WTC11 (cell line): ENCODE results near the gene RBM39. TPM values are rescaled to one million over a fixed set of nuclear protein-coding genes. Genes with fewer than 3 reads are reported as not detected.

Source experiments
- ATAC-seq: fragments of 200-7000 bp; cut with Tn5 transposase; 2 replicates; pipeline ENCODE4 v1.10.0; 2021; ENCODE audit warnings: mild to moderate bottlenecking, moderate library complexity
- CTCF ChIA-PET: fragments of 300-600 bp; sonication (Branson Sonifier 250); formaldehyde crosslinking; loops from one replicate; lab custom pipeline; 2021; ENCODE audit warnings: antibody characterized with exemption; lab: Charles Lee
- POLR2A ChIA-PET: fragments of 350-600 bp; sonication (Branson Sonifier 250); formaldehyde crosslinking; loops from one replicate; lab custom pipeline; 2021; ENCODE audit warnings: antibody characterized with exemption; lab: Charles Lee
- DNase-seq: peaks from one replicate; pipeline ENCODE4 v3.0.0; 2021; ENCODE audit warnings: low spot score
- H3K27ac Mint-ChIP-seq: 2 replicates; pipeline ENCODE4 v1.8.0; 2021; ENCODE audit warnings: mixed read lengths
- H3K27me3 Mint-ChIP-seq: 2 replicates; pipeline ENCODE4 v1.8.0; 2021; ENCODE audit warnings: low read depth, mild to moderate bottlenecking, moderate library complexity, mixed read lengths
- H3K36me3 Mint-ChIP-seq: 2 replicates; pipeline ENCODE4 v1.8.0; 2021; ENCODE audit warnings: mixed read lengths
- H3K4me1 Mint-ChIP-seq: 2 replicates; pipeline ENCODE4 v1.8.0; 2022; ENCODE audit warnings: mixed read lengths
- H3K4me3 Mint-ChIP-seq: 2 replicates; pipeline ENCODE4 v1.8.0; 2021; ENCODE audit warnings: mild to moderate bottlenecking, moderate library complexity, mixed read lengths
- H3K9me3 Mint-ChIP-seq: 2 replicates; pipeline ENCODE4 v1.8.0; 2021; ENCODE audit warnings: mixed read lengths
- AFF4 ChIP-seq: sonication (generic); formaldehyde crosslinking; IDR thresholded peaks from 2 replicates; pipeline ENCODE4 v1.8.1; 2023; ENCODE audit warnings: mild to moderate bottlenecking, missing genetic modification reagents, borderline replicate concordance
- AR ChIP-seq: fragments of 250-450 bp; sonication (Bioruptor Pico); IDR thresholded peaks from 2 replicates; pipeline ENCODE4 v1.9.0; 2021; ENCODE audit warnings: mild to moderate bottlenecking
- ARID4B ChIP-seq: sonication (generic); formaldehyde crosslinking; IDR thresholded peaks from 2 replicates; pipeline ENCODE4 v1.8.0; 2023; ENCODE audit warnings: missing genetic modification reagents, mild to moderate bottlenecking, borderline replicate concordance
- CBFB ChIP-seq: sonication (generic); formaldehyde crosslinking; IDR thresholded peaks from 2 replicates; pipeline ENCODE4 v1.8.1; 2022; ENCODE audit warnings: mild to moderate bottlenecking, low read depth, missing genetic modification reagents
- CREM ChIP-seq: sonication (generic); formaldehyde crosslinking; IDR thresholded peaks from 2 replicates; pipeline ENCODE4 v1.8.1; 2022; ENCODE audit warnings: mild to moderate bottlenecking, missing genetic modification reagents, moderate library complexity
- ESRRA ChIP-seq: sonication (generic); formaldehyde crosslinking; IDR thresholded peaks from 2 replicates; pipeline ENCODE4 v1.8.1; 2022; ENCODE audit warnings: mild to moderate bottlenecking, missing genetic modification reagents, borderline replicate concordance
- IRF2 ChIP-seq: sonication (generic); formaldehyde crosslinking; IDR thresholded peaks from 2 replicates; pipeline ENCODE4 v1.8.0; 2022; ENCODE audit warnings: low read depth, missing genetic modification reagents, borderline replicate concordance
- KAT7 ChIP-seq: sonication (generic); formaldehyde crosslinking; IDR thresholded peaks from 2 replicates; pipeline ENCODE4 v1.8.1; 2023; ENCODE audit warnings: missing genetic modification reagents, mild to moderate bottlenecking, borderline replicate concordance
- MAX ChIP-seq: sonication (generic); formaldehyde crosslinking; IDR thresholded peaks from 2 replicates; pipeline ENCODE4 v1.8.0; 2022; ENCODE audit warnings: mild to moderate bottlenecking, missing genetic modification reagents
- MLX ChIP-seq: sonication (generic); formaldehyde crosslinking; IDR thresholded peaks from 2 replicates; pipeline ENCODE4 v1.8.1; 2023; ENCODE audit warnings: mild to moderate bottlenecking, missing genetic modification reagents, moderate library complexity
- MYBL2 ChIP-seq: sonication (generic); formaldehyde crosslinking; IDR thresholded peaks from 2 replicates; pipeline ENCODE4 v1.8.1; 2023; ENCODE audit warnings: mild to moderate bottlenecking, moderate library complexity, missing genetic modification reagents
- NFE2L1 ChIP-seq: sonication (generic); formaldehyde crosslinking; IDR thresholded peaks from 2 replicates; pipeline ENCODE4 v1.8.1; 2023; ENCODE audit warnings: missing genetic modification reagents
- NFYB ChIP-seq: sonication (generic); formaldehyde crosslinking; conservative IDR thresholded peaks from 2 replicates; pipeline ENCODE4 v1.8.0; 2022; ENCODE audit warnings: low read depth, missing genetic modification reagents
- SMAD3 ChIP-seq: sonication (generic); formaldehyde crosslinking; IDR thresholded peaks from 2 replicates; pipeline ENCODE4 v1.8.0; 2022; ENCODE audit warnings: missing genetic modification reagents, mild to moderate bottlenecking, borderline replicate concordance
- SMAD4 ChIP-seq: sonication (generic); formaldehyde crosslinking; IDR thresholded peaks from 2 replicates; pipeline ENCODE4 v1.8.0; 2022; ENCODE audit warnings: mild to moderate bottlenecking, missing genetic modification reagents
- SP1 ChIP-seq: sonication (generic); formaldehyde crosslinking; conservative IDR thresholded peaks from 2 replicates; pipeline ENCODE4 v1.8.1; 2022; ENCODE audit warnings: missing genetic modification reagents
- TEAD1 ChIP-seq: sonication (generic); formaldehyde crosslinking; IDR thresholded peaks from 2 replicates; pipeline ENCODE4 v1.8.0; 2022; ENCODE audit warnings: mild to moderate bottlenecking, missing genetic modification reagents
- ZBTB43 ChIP-seq: sonication (generic); formaldehyde crosslinking; IDR thresholded peaks from 2 replicates; pipeline ENCODE4 v1.8.1; 2023; ENCODE audit warnings: mild to moderate bottlenecking, missing genetic modification reagents
- ZNF232 ChIP-seq: sonication (generic); formaldehyde crosslinking; IDR thresholded peaks from 2 replicates; pipeline ENCODE4 v1.8.0; 2022; ENCODE audit warnings: mild to moderate bottlenecking, missing genetic modification reagents
- total RNA-seq: library from RNA; stranded (reverse); gene quantifications from 3 replicates; pipeline ENCODE4 v1.2.3, GENCODE V29; 2021
- TF ChIP-seq, protein P1 (sequence below): sonication (generic); formaldehyde crosslinking; IDR thresholded peaks from 2 replicates; pipeline ENCODE4 v1.8.1; 2023; ENCODE audit warnings: mild to moderate bottlenecking, moderate library complexity, missing genetic modification reagents

The RBM39 gene
- total RNA-seq, 1 experiment from 2014 or later, result 231 TPM

DNA sequence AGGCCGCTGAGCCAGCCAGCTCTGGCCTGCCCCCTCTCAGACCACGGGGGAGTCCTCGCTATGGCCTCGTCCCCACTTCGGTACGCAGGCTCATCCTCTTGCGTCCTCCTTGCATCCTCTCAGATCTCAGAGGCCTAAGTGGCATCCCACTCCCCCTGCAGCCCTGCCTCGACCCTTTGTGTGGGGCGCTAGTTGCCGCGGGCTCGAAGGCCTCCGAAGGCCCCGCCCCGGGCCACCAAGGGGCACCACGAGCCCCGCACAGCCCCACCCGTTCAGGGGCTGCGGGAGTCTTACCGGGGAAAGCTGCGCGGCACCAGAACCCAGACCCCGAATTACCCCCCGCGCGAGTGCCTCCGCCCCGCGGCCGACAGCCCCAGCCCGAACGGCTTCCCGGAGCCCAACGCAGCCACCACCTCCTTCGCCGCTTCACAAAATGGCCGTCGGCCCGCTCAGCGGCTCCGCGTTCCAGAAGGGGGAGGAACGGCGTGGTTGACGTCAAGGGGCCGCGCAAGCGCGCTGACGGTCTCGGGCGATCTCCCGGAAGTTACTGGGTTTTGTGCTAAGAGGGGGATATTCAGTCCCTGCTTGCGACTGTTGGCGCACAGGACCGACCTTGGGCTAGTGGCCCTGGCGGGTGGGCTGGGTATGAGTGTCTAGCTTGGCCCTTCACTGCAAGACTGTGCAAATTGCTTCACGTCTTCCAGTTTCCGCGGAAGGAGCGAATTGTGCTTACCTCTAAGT lies 77.4 kb downstream of the RBM39 start, which contains the start of the genes CPNE1 and RBM12:
Gene CPNE1, minus strand, starts transcription at position 435 of the 741 bp plus-strand sequence. CDS start 31,977 bp downstream, outside the sequence.
Gene RBM12, minus strand, starts transcription at position 435 of the 741 bp plus-strand sequence. CDS start 9,578 bp downstream, outside the sequence.
- no peaks in the 10 kb centered on the region for H3K27me3 Mint-ChIP-seq
- peak within 1 kb of the TSS; percentile 96 for H3K4me3 Mint-ChIP-seq
- peaks cover 12% of the 10 kb centered on the region for H3K36me3 Mint-ChIP-seq
- no peaks in the 10 kb centered on the region for H3K9me3 Mint-ChIP-seq
- CTCF ChIA-PET, result interaction anchor here (0.6 to 1.4 kb wide), 10 partner anchors 12 to 290 kb away, joined by 3 to 12 read pairs (median 4); partner anchors contain the start of genes SCAND1 and SPAG4
- POLR2A ChIA-PET, result interaction anchor here (0.5 to 1.4 kb wide), 7 partner anchors 38 to 123 kb away, joined by 3 to 16 read pairs (median 5); partner anchors contain the start of genes ERGIC3, RBM39 and SPAG4
- H3K4me1 Mint-ChIP-seq, result peaks cover 41% of the 10 kb centered on the region
- ATAC-seq (peak; percentile 89), DNase-seq (peak; percentile 95)
- peak within 1 kb of the TSS; percentile 100 for H3K27ac Mint-ChIP-seq
- TF ChIP-seq MYBL2 (CRISPR knock-in tag), result 0 out of 2 replicates have a peak, but pooled peaks have one; percentile 18
- TF ChIP-seq ESRRA (CRISPR knock-in tag), result no peak
- 0 out of 2 replicates have a peak, but pooled peaks have one; percentile 89 for TF ChIP-seq MLX
- peak; percentile 89 for TF ChIP-seq SP1 (CRISPR knock-in tag)
- peak; percentile 75; the same call in 1 of the 2 replicates for TF ChIP-seq ARID4B (CRISPR knock-in tag)
- peak; percentile 75 for TF ChIP-seq SMAD3 (CRISPR knock-in tag)
- TF ChIP-seq TEAD1, result peak; percentile 82; the same call in 1 of the 2 replicates
- TF ChIP-seq CREM, result peak; percentile 89
- peak; percentile 96; the same call in 1 of the 2 replicates for TF ChIP-seq CBFB (CRISPR knock-in tag)
- TF ChIP-seq, protein P1, sequence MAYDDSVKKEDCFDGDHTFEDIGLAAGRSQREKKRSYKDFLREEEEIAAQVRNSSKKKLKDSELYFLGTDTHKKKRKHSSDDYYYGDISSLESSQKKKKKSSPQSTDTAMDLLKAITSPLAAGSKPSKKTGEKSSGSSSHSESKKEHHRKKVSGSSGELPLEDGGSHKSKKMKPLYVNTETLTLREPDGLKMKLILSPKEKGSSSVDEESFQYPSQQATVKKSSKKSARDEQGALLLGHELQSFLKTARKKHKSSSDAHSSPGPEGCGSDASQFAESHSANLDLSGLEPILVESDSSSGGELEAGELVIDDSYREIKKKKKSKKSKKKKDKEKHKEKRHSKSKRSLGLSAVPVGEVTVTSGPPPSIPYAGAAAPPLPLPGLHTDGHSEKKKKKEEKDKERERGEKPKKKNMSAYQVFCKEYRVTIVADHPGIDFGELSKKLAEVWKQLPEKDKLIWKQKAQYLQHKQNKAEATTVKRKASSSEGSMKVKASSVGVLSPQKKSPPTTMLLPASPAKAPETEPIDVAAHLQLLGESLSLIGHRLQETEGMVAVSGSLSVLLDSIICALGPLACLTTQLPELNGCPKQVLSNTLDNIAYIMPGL (CRISPR knock-in tag), result peak; percentile 95
- TF ChIP-seq AFF4 (CRISPR knock-in tag), result 0 out of 2 replicates have a peak, but pooled peaks have one; percentile 50
- TF ChIP-seq KAT7 (CRISPR knock-in tag), result no peak; the same call in 1 of the 2 replicates
- 0 out of 2 replicates have a peak, but pooled peaks have one; percentile 27 for TF ChIP-seq NFE2L1 (CRISPR knock-in tag)
- no peak for TF ChIP-seq SMAD4 (CRISPR knock-in tag)
- no peak; the same call in 1 of the 2 replicates for TF ChIP-seq NFYB (CRISPR knock-in tag)
- TF ChIP-seq ZNF232, result peak; percentile 94
- peak; percentile 75; the same call in 1 of the 2 replicates for TF ChIP-seq AR
- no peak for TF ChIP-seq IRF2 (CRISPR knock-in tag)
- TF ChIP-seq MAX (CRISPR knock-in tag), result peak; percentile 86
- peak; percentile 64; the same call in 1 of the 2 replicates for TF ChIP-seq ZBTB43
